CD4-positive, alpha-beta T cell (primary cell): Measurements from ENCODE around the gene RETREG3. TPM values are rescaled to one million over a fixed set of nuclear protein-coding genes. Genes with fewer than 3 reads are reported as not detected.

ENCODE experiments used
- ATAC-seq: fragments of 200-7000 bp; cut with Tn5 transposase; one replicate; pipeline ENCODE4 v1.10.0; 2022; ENCODE audit warnings: mild to moderate bottlenecking; ENCODE audit not compliant: poor library complexity
- CTCF ChIA-PET: fragments of 350-600 bp; sonication (Branson Sonifier 250); formaldehyde crosslinking; loops from one replicate; lab custom pipeline; 2021; ENCODE audit warnings: antibody characterized with exemption, inconsistent platforms; lab: Charles Lee
- POLR2A ChIA-PET: fragments of 350-600 bp; sonication (Branson Sonifier 250); formaldehyde crosslinking; loops from one replicate; lab custom pipeline; 2021; ENCODE audit warnings: antibody characterized with exemption, inconsistent platforms; lab: Charles Lee
- DNase-seq, 14 experiments: peaks; one replicate each; pipeline ENCODE4 v3.0.0-alpha.2; 2013 to 2020; ENCODE audit warnings: mixed read lengths in 2 of 14
- H3K27ac ChIP-seq, 2 donors: one replicate each; pipeline versions ENCODE4 v1.5.1 to v1.7.0; 2013; ENCODE audit warnings: low read length in 2 of 2, low read depth in 1 of 2, mild to moderate bottlenecking in 1 of 2
- H3K27me3 ChIP-seq, 2 experiments: 1 replicate in 1 of 2; 2 replicates in 1 of 2; pipeline versions ENCODE4 v1.6.1 to v1.7.0; 2013; ENCODE audit warnings: low read length in 2 of 2, control low read depth in 1 of 2, mild to moderate bottlenecking in 1 of 2, moderate library complexity in 1 of 2; ENCODE audit not compliant: insufficient read depth in 2 of 2, control insufficient read depth in 1 of 2
- H3K36me3 ChIP-seq: one replicate; pipeline ENCODE4 v1.6.1; 2013; ENCODE audit warnings: low read length, control low read depth; ENCODE audit not compliant: insufficient read depth
- H3K4me1 ChIP-seq: one replicate; pipeline ENCODE4 v1.6.1; 2013; ENCODE audit warnings: low read length, control low read depth; ENCODE audit not compliant: insufficient read depth
- H3K4me3 ChIP-seq: one replicate; pipeline ENCODE4 v1.5.1; 2013; ENCODE audit warnings: mild to moderate bottlenecking, low read length, moderate library complexity
- H3K9me3 ChIP-seq, 2 experiments: 1 replicate in 1 of 2; 2 replicates in 1 of 2; pipeline versions ENCODE4 v1.6.1 to v1.7.0; 2013; ENCODE audit warnings: low read length in 2 of 2, mild to moderate bottlenecking in 2 of 2, control low read depth in 1 of 2, moderate library complexity in 1 of 2; ENCODE audit not compliant: control insufficient read depth in 1 of 2, insufficient read depth in 1 of 2
- H3K27ac Mint-ChIP-seq: one replicate; pipeline ENCODE4 v1.8.0; 2020; ENCODE audit warnings: mixed read lengths
- H3K27me3 Mint-ChIP-seq: one replicate; pipeline ENCODE4 v1.8.0; 2021; ENCODE audit warnings: mixed read lengths
- H3K36me3 Mint-ChIP-seq: one replicate; pipeline ENCODE4 v1.8.0; 2021; ENCODE audit warnings: low read depth, mixed read lengths
- H3K4me1 Mint-ChIP-seq: one replicate; pipeline ENCODE4 v1.8.0; 2021; ENCODE audit warnings: low read depth, mixed read lengths
- H3K4me3 Mint-ChIP-seq: one replicate; pipeline ENCODE4 v1.8.0; 2020; ENCODE audit warnings: mild to moderate bottlenecking, mixed read lengths
- H3K9me3 Mint-ChIP-seq: one replicate; pipeline ENCODE4 v1.8.0; 2020; ENCODE audit warnings: mixed read lengths
- CTCF ChIP-seq: fragments of 200-600 bp; IDR thresholded peaks from one replicate; pipeline ENCODE4 v1.8.0; 2022; ENCODE audit warnings: antibody characterized with exemption, mild to moderate bottlenecking
- intact Hi-C, 2 experiments: fragments of 100-400 bp; cut with DNase I in 1 of 2; cut with micrococcal nuclease in 1 of 2; formaldehyde crosslinking; loops; one replicate each; pipeline versions ENCODE4 v1.15.1 to v1.9.0; 2023 to 2025; cut with DNase I, micrococcal nuclease
- total RNA-seq, 174 experiments: library from RNA in 2 of 174; stranded (reverse) in 2 of 174; gene quantifications; one replicate each; pipeline ENCODE4 v1.2.3 and lab custom pipeline; 2021 to 2026

Gene RETREG3
- total RNA-seq, 2 experiments from 2014 or later = 46.7 to 48.7 TPM

GRCh38 chr17:42536372-42537155, 72.6 kb downstream of the RETREG3 start:
- Mint-ChIP-seq H3K4me3 (peak overlapping the region; percentile 91), H3K27me3 (no peaks in the 10 kb centered on the region), H3K4me1 (peaks cover 48% of the 10 kb centered on the region), H3K27ac (peak overlapping the region; percentile 71), H3K36me3 (peaks cover 5% of the 10 kb centered on the region), H3K9me3 (no peaks in the 10 kb centered on the region)
- peak overlapping the region; percentile 64 for H3K4me3 ChIP-seq
- ChIA-PET POLR2A (interaction anchor here (0.6 to 4.9 kb wide), 18 partner anchors 9 to 831 kb away, joined by 3 to 20 read pairs (median 4); partner anchors contain the start of genes CAVIN1, CNP, DHX58 and MLX), CTCF (interaction anchor here (1.4 to 2.1 kb wide), 3 partner anchors 9 to 42 kb away, joined by 3 to 13 read pairs (median 8); no protein-coding TSS in a partner anchor)
- H3K9me3 ChIP-seq = no peaks in the 10 kb centered on the region
- peaks cover 45% of the 10 kb centered on the region for H3K4me1 ChIP-seq
- H3K27me3 ChIP-seq = no peaks in the 10 kb centered on the region
- TF ChIP-seq CTCF = no peak
- DNase-seq (peak in 13 of 14 experiments; percentile 36 to 83 (median 64)), ATAC-seq (peak; percentile 44)
- H3K27ac ChIP-seq = no peak overlapping the region
- no peaks in the 10 kb centered on the region for H3K36me3 ChIP-seq
- intact Hi-C loops = loop anchor here in 1 of 2 experiments (2.0 kb wide), 1 partner anchor 26 kb away; the partner anchor contains the start of gene COASY

GRCh38 chr17:42536048-42536371, 73.2 kb downstream of the RETREG3 start, which contains the start of gene NAGLU:
TSS of gene NAGLU (plus strand) at chr17:42536241. CDS start at chr17:42536273, 32 bp downstream.
- intact Hi-C loops = loop anchor here in 1 of 2 experiments (2.0 kb wide), 1 partner anchor 27 kb away; the partner anchor contains the start of gene COASY
- Histone ChIP-seq H3K27ac (peak within 1 kb of the TSS in 1 of 2 donors; percentile 10), H3K4me1 (peaks cover 45% of the 10 kb centered on the region), H3K4me3 (peak within 1 kb of the TSS; percentile 64), H3K9me3 (no peaks in the 10 kb centered on the region), H3K27me3 (no peaks in the 10 kb centered on the region), H3K36me3 (no peaks in the 10 kb centered on the region)
- Mint-ChIP-seq H3K9me3 (no peaks in the 10 kb centered on the region), H3K36me3 (peaks cover 5% of the 10 kb centered on the region), H3K4me3 (peak within 1 kb of the TSS; percentile 91), H3K27ac (peak within 1 kb of the TSS; percentile 71), H3K27me3 (no peaks in the 10 kb centered on the region), H3K4me1 (peaks cover 48% of the 10 kb centered on the region)
- TF ChIP-seq CTCF = no peak
- DNase-seq (peak; percentile 48 to 86 (median 73)), ATAC-seq (peak; percentile 68)
- CTCF ChIA-PET = interaction anchor here (1.7 to 2.1 kb wide), 2 partner anchors 8 to 42 kb away, joined by 8 to 13 read pairs; no protein-coding TSS in a partner anchor
- POLR2A ChIA-PET = interaction anchor here (0.6 to 4.9 kb wide), 18 partner anchors 9 to 832 kb away, joined by 3 to 20 read pairs (median 4); partner anchors contain the start of genes CAVIN1, CNP, DHX58 and MLX

GRCh38 chr17:42535155-42536047, 73.8 kb downstream of the RETREG3 start:
- H3K36me3 Mint-ChIP-seq = peaks cover 5% of the 10 kb centered on the region
- peak overlapping the region; percentile 88 for H3K4me3 Mint-ChIP-seq
- H3K4me1 Mint-ChIP-seq = peaks cover 48% of the 10 kb centered on the region
- CTCF ChIA-PET = interaction anchor here (1.7 to 2.1 kb wide), 2 partner anchors 8 to 43 kb away, joined by 8 to 13 read pairs; no protein-coding TSS in a partner anchor
- peak; percentile 12 for ATAC-seq
- DNase-seq = no peak
- H3K9me3 Mint-ChIP-seq = no peaks in the 10 kb centered on the region
- H3K27ac Mint-ChIP-seq = peak overlapping the region; percentile 31
- POLR2A ChIA-PET = interaction anchor here (0.7 to 4.9 kb wide), 15 partner anchors 8 to 833 kb away, joined by 3 to 20 read pairs (median 4); partner anchors contain the start of genes CNP, DHX58, MLX and PSMC3IP
- TF ChIP-seq CTCF = no peak
- Histone ChIP-seq H3K27ac (peak overlapping the region in 1 of 2 donors; percentile 10), H3K4me1 (peaks cover 45% of the 10 kb centered on the region), H3K27me3 (no peaks in the 10 kb centered on the region), H3K9me3 (no peaks in the 10 kb centered on the region), H3K4me3 (peak overlapping the region; percentile 64), H3K36me3 (no peaks in the 10 kb centered on the region)
- H3K27me3 Mint-ChIP-seq = no peaks in the 10 kb centered on the region
- intact Hi-C loops = loop anchor here in 1 of 2 experiments (2.0 kb wide), 1 partner anchor 27 kb away; the partner anchor contains the start of gene COASY
